NCI-H1417 treated with DMSO at 0.1 percent for 48 hours (cell line): ENCODE results near the gene ZC3H11A.
"Not testable (repeated sequence)": the region's sequence is repeated elsewhere in the genome, so short reads cannot be mapped to it uniquely, and the experiment has no call there.

ENCODE experiments used
- DNase-seq: peaks from one replicate; lab custom pipeline; 2025; lab: John Stamatoyannopoulos, UW

ZC3H11A gene

DNA sequence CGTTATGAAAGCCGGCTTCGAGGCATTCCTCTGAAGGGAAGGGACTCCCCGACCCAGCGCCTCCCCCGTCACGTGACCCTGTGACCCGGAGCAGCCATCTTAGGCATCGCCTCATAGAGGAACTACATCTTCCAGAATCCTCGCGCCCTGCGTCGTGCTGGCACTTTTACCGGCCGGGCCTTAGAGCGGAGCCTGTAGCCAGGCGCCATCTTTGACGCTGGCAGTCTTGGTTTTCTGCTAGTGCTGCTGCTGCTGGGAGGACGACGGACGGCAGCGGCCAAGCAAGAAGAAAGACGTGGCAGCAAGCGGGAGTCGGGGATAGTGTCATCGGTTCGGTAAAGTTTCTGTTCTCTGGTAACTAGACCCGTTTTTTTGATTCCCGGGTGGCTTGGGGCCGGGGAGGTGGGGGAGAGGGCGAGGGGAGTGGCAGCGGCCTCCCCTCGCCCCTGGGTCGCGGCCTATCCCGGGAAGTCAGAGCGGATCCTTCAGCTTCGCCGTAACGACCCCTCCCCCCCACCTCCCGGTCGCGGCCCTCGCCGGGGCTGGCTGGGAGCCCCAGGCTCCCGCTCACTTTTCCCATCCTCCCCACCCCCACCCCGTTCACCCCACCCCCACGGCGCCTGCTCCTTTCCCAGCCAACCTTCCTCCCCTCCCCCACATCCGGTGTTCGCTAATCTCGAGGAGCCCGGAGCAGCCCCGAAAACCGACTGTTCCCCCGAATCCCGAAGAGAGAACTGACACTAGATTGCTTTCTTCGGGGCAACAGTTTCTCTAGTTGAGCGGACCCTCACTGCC lies at the start of gene ZC3H11A, which contains the start of gene ZBED6:
TSS of gene ZC3H11A (plus strand) at position 183 of the 795 bp plus-strand sequence. CDS start 21,448 bp downstream, outside the sequence.
TSS of gene ZBED6 (plus strand) at position 183 of the 795 bp plus-strand sequence. CDS start 1,900 bp downstream, outside the sequence.
- peak; percentile 92 for DNase-seq

DNA sequence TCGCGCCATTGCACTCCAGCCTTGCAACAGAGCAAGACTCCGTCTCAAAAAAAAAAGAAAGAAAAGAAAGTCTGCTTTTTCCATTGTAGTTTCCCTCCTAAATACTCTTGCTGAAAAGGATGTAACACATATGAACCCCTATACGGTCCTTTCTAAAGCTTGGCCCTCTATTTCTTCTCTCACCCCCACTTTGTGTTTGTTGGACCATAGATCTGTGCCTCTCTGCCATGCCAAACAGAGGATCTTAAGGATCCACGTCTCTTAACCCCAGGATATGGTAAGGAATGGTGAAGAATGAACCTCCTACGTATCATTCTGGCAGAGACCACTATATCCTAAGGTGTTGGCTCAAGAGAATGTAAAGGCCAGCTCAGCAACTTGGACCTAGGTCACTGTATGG lies 49.1 kb upstream of the ZC3H11A start:
- DNase-seq = no peak

- no peak for DNase-seq
Observed at GRCh38 chr1:203751051-203751450, 44.4 kb upstream of the ZC3H11A start.

GRCh38 chr1:203751618-203752361 lies 43.6 kb upstream of the ZC3H11A start:
- not testable (repeated sequence) for DNase-seq

DNA sequence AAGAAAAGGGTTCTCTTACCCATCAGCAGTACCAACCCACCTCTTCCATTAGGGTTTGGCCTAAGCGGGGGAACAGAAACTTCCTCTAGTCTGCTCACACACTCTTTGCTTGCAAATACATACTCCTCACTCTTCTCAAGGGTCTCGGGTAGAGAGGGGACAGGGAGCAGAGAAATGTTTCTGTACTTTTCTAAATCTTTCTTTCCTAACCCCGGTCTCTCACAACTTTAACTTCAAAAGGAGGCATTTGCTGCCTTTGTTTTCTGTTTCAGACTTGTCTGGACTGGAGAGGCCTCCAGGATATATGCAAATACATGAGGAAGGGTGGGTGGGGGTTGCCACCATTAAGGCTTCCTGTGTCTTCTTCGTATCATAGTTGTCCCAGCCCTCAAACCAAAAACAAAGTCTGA lies 41.0 kb upstream of the ZC3H11A start:
- no peak for DNase-seq

DNA sequence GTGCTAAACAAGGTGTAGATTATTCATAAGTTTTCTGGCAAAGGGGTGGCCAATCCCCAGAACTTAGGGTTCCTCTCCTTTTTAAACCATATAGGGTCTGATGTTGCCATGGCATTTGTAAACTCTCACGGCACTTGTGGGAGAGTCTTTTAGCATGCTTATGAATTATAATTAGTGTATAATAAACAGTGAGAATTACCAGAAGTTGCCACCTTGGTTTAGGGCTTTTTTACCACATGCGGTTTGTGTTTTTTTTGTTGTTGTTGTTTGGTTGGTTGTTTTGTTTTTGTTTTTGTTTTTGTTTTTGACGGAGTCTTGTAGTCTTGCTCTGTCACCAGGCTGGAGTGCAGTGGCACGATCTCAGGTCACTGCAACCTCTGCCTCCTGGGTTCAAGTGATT lies 39.4 kb upstream of the ZC3H11A start:
- DNase-seq = no peak

DNA sequence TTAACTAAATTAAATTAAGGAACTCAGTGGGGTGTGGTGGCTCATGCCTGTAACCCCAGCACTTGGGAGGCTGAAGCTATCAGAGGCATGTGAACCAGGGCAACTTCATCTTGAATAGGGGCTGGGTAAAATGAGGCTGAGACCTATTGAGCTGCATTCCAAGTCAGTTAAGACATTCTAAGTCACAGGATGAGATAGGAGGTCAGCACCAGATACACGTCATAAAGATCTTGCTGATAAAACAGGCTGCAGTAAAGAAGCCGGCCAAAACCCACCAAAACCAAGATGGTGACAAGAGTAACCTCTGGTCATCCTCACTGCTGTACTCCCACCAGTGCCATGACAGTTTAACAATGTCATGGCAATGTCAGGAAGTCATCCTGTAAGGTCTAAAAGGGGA lies 36.7 kb upstream of the ZC3H11A start:
- not testable (repeated sequence) for DNase-seq

- no peak for DNase-seq
Observed at GRCh38 chr1:203760506-203760905, 34.9 kb upstream of the ZC3H11A start.

DNA sequence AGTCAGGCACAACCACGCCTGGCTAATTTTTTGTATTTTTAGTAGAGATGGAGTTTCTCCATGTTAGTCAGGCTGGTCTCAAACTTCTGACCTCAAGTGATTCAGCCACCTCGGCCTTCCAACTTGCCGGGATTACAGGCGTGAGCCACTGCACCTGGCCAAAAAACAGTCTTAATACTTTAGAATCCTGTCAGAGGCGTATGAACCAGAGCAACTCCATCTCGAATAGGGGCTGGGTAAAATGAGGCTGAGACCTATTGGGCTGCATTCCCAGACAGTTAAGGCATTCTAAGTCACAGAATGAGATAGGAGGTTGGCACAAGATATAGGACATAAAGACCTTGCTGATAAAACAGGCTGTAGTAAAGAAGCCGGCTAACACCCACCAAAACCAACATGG lies 33.5 kb upstream of the ZC3H11A start:
- DNase-seq = not testable (repeated sequence)

- no peak for DNase-seq
Observed at GRCh38 chr1:203763505-203763904, 31.9 kb upstream of the ZC3H11A start.

GRCh38 chr1:203764105-203765028 lies 31.1 kb upstream of the ZC3H11A start:
- no peak for DNase-seq

DNA sequence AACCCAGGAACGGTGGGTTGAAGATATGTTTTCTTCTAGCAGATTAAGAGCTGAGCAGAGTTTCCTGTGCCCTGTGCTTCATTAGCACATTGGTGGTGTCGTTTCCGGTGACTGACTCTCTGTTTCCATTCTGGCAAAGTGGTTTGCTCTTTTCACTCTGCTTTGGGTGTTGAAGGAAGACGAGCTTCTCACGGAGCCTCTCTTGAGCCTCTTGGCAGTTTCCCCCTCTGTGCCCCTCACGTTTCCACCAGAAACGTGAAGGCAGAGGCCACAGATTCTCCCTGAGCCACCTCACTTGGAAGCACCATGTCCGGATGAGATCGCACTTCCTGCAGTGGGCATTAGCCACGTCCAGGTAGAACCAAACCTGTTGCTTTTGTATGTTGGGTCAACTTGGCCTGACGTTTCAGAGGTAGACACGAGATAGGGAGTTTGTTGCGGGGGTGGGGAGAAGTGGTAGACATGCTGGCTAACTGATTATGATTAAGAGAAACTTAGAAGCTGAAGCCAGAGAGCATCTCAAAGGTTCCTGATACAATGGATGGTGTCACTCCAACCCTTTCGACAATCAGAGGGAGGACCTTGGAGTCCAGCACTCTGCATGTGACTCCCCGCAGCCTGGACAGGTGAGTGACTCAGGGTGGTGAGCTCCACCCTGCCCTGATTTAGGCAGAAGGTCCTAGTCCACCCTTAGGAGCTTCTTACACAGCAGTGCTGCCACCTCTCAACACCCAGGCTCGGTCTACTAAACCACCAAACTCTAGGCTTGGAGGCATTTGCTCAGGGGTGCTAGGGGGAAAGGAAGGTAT lies 30.2 kb upstream of the ZC3H11A start, which contains the start of gene LAX1:
TSS of gene LAX1 (plus strand) at position 155 of the 809 bp plus-strand sequence. CDS start at position 538, 383 bp downstream.
- no peak for DNase-seq

- no peak for DNase-seq
Observed at GRCh38 chr1:203768256-203768655, 27.2 kb upstream of the ZC3H11A start.

GRCh38 chr1:203769505-203770343 lies 25.7 kb upstream of the ZC3H11A start:
- DNase-seq = no peak

GRCh38 chr1:203771901-203772301 lies 23.5 kb upstream of the ZC3H11A start:
- DNase-seq = no peak

DNA sequence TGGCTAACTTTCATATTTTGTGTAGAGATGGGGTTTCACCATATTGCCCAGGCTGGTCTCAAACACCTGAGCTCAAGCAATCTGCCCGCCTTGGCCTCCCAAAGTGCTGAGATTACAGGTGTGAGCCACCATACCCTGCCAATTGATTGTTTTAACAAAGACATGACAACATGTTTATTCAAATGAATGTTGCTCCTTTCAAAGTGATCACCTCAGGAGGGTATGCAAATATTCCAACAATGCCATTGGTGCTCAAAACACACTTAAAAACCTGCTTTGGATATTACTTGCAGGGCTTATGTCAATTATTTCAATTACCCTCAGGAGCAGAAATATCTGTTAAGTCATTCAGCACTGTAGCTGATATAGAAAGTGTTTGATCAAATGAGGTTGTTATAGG lies 22.6 kb upstream of the ZC3H11A start:
- DNase-seq = no peak

DNA sequence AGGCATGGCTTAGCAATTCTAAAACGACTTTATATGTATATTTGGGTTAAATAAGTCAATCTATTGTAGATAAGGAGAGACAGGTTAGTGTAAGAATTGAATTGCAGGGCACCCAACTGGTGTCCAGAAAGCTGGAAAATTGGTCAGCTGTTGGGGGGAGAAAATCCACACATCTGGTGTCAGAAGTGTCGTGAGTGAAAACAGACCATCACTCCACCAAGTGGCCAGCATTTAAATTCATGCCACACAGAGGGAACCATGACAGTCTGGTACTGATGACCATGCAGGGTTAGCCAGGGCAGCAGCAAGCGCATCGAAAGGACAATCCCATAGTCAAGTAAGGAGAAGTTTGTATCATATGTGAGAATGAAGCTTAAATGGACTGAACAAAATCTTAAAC lies 18.8 kb upstream of the ZC3H11A start:
- DNase-seq = no peak

DNA sequence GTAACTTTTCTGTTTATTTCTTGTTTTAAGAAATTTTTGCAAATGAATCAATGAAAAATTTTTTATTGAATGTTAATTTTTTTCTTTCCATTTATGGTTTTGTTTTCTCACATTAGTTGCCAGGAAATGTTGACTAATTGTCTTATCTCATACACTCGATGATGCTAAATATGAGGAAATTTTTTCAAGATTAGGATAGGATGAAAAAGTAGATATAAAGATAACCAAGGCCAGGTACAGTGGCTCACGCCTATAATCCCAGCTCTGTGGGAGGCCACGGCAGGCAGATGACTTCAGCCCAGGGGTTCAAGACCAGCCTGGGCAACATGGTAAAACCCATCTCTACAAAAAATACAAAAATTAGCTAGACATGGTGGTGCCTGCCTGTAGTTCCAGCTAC lies 17.8 kb upstream of the ZC3H11A start:
- DNase-seq = no peak

- no peak for DNase-seq
Observed at GRCh38 chr1:203778146-203778545, 17.3 kb upstream of the ZC3H11A start.

GRCh38 chr1:203778789-203779188 lies 16.6 kb upstream of the ZC3H11A start:
- no peak for DNase-seq
